HL-60 (cell line): Measurements from ENCODE around the gene DYTN.

ENCODE experiments used
- DNase-seq, 2 experiments: peaks; one replicate each; pipeline ENCODE4 v3.0.0-alpha.2; 2010 to 2020; ENCODE audit warnings: low read depth in 1 of 2, low spot score in 1 of 2
- H3K27ac ChIP-seq: fragments of 250-450 bp; sonication (Bioruptor Pico); replicated peaks from 2 replicates; pipeline ENCODE4 v1.5.1; 2020; ENCODE audit warnings: mild to moderate bottlenecking, moderate library complexity
- H3K27me3 ChIP-seq: fragments of 250-450 bp; sonication (Bioruptor Pico); 2 replicates; pipeline ENCODE4 v1.5.1; 2021; ENCODE audit warnings: mild to moderate bottlenecking, moderate library complexity; ENCODE audit not compliant: insufficient read depth, poor library complexity, severe bottlenecking
- H3K4me3 ChIP-seq: replicated peaks from 2 replicates; pipeline ENCODE4 v1.5.1; 2011; ENCODE audit warnings: mild to moderate bottlenecking, control low read depth, low read length; ENCODE audit not compliant: insufficient read depth
- GABPA ChIP-seq: IDR thresholded peaks from 2 replicates; pipeline ENCODE4 v1.6.1; 2012; ENCODE audit warnings: low read depth
- POLR2AphosphoS5 ChIP-seq: IDR thresholded peaks from 2 replicates; pipeline ENCODE4 v1.6.1; 2012; ENCODE audit warnings: low read depth
- SPI1 ChIP-seq: IDR thresholded peaks from 2 replicates; pipeline ENCODE4 v1.6.1; 2012; ENCODE audit warnings: low read depth, mild to moderate bottlenecking, borderline replicate concordance
- TF ChIP-seq, protein P1 (sequence below): IDR thresholded peaks from one replicate; pipeline ENCODE4 v1.5.1; 2011; ENCODE audit warnings: low read length, control low read depth, inconsistent platforms; ENCODE audit not compliant: insufficient read depth
- TF ChIP-seq, protein P2 (sequence below): IDR thresholded peaks from 2 replicates; pipeline ENCODE4 v1.6.1; 2012; ENCODE audit warnings: low read depth; ENCODE audit not compliant: insufficient replicate concordance

The DYTN gene

DNA sequence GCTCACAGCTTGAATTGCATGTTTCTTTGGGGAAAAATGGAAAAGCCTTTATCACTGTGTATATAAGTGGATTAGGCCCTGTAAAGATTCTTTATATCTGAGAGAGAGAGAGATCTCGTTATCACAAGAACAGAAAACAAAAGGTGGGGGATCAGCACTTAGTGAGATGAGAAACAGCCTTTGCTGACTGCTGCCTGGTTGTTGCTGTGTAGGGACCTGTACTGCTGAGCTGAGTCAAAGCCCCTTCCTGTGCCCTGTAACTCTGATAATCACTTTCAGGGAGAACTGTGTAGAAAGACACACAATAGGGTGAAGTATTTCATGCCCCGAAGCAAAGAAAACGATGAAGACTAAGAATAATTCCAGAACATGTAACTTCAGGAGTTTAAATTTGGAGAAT lies 106.5 kb downstream of the DYTN start:
- no peak overlapping the region for H3K27ac ChIP-seq
- no peak for DNase-seq
- no peak overlapping the region for H3K4me3 ChIP-seq
- H3K27me3 ChIP-seq, result no peaks in the 10 kb centered on the region
- no peak for TF ChIP-seq POLR2AphosphoS5
- TF ChIP-seq, protein P1, sequence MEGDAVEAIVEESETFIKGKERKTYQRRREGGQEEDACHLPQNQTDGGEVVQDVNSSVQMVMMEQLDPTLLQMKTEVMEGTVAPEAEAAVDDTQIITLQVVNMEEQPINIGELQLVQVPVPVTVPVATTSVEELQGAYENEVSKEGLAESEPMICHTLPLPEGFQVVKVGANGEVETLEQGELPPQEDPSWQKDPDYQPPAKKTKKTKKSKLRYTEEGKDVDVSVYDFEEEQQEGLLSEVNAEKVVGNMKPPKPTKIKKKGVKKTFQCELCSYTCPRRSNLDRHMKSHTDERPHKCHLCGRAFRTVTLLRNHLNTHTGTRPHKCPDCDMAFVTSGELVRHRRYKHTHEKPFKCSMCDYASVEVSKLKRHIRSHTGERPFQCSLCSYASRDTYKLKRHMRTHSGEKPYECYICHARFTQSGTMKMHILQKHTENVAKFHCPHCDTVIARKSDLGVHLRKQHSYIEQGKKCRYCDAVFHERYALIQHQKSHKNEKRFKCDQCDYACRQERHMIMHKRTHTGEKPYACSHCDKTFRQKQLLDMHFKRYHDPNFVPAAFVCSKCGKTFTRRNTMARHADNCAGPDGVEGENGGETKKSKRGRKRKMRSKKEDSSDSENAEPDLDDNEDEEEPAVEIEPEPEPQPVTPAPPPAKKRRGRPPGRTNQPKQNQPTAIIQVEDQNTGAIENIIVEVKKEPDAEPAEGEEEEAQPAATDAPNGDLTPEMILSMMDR, result no peak

DNA sequence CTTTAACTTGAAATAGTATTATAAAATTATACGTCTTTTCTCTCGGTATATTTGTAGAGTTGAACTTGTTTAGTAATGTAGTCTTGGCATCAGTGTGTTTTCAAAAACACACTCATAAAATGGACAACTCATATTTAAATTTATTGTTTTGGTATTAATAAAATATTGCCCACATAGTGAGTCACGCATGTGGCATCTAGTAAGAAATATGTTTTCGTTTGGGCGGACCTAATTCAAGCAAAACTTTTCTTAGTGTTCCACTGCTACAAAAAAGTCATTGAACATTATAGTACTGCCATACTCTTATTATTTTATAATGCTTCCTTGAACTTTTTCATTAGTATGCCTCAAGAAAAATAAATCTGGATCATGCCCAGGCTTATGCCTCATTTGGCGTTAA lies 107.0 kb downstream of the DYTN start:
- no peak for DNase-seq
- TF ChIP-seq, protein P2, sequence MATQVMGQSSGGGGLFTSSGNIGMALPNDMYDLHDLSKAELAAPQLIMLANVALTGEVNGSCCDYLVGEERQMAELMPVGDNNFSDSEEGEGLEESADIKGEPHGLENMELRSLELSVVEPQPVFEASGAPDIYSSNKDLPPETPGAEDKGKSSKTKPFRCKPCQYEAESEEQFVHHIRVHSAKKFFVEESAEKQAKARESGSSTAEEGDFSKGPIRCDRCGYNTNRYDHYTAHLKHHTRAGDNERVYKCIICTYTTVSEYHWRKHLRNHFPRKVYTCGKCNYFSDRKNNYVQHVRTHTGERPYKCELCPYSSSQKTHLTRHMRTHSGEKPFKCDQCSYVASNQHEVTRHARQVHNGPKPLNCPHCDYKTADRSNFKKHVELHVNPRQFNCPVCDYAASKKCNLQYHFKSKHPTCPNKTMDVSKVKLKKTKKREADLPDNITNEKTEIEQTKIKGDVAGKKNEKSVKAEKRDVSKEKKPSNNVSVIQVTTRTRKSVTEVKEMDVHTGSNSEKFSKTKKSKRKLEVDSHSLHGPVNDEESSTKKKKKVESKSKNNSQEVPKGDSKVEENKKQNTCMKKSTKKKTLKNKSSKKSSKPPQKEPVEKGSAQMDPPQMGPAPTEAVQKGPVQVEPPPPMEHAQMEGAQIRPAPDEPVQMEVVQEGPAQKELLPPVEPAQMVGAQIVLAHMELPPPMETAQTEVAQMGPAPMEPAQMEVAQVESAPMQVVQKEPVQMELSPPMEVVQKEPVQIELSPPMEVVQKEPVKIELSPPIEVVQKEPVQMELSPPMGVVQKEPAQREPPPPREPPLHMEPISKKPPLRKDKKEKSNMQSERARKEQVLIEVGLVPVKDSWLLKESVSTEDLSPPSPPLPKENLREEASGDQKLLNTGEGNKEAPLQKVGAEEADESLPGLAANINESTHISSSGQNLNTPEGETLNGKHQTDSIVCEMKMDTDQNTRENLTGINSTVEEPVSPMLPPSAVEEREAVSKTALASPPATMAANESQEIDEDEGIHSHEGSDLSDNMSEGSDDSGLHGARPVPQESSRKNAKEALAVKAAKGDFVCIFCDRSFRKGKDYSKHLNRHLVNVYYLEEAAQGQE, result no peak
- TF ChIP-seq POLR2AphosphoS5 (no peak), SPI1 (no peak), GABPA (no peak)
- TF ChIP-seq, protein P1, result no peak
- Histone ChIP-seq H3K27me3 (no peaks in the 10 kb centered on the region), H3K4me3 (no peak overlapping the region), H3K27ac (no peak overlapping the region)

DNA sequence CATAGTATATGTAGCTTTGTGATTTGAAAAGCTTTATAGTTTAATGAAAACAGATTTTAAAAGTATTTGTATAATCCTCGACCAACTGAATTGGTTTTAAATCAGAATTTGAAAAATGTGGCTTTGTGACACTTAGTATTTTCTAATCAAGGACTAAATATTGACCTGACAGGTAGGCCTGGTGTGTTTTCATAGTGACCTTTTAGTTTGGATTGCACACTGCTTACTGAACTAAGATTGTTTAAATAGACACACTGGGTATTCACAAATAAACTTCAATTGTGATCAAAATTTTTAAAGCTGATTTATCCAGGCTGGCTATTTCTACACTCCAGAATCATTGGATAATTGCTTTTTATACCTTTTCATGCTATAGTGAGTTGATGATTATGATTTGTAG lies 107.7 kb downstream of the DYTN start:
- no peak for DNase-seq
- Histone ChIP-seq H3K27me3 (no peaks in the 10 kb centered on the region), H3K27ac (no peak overlapping the region), H3K4me3 (no peak overlapping the region)
- TF ChIP-seq, protein P1, result no peak
- TF ChIP-seq SPI1 (no peak), GABPA (no peak), POLR2AphosphoS5 (no peak)
- TF ChIP-seq, protein P2, result no peak

DNA sequence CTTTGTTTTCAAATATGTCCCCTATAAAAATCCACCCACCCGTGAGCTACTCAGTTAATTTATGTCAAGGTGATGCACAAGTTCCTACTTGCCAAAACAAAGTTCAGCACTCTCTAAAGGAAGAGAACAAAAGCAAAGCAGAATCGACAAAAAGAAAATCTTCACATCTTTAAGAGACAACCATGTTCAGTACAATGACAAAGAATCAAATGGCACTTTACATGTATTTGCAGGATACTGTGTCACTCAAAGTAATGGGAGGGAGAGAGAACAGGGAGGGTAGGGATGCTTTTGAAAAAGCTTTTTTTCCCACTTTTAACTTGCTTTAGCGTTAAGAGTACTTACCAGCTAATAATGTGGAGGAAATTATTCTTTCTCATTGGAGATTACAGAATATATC lies 115.0 kb downstream of the DYTN start:
- no peak for DNase-seq
- Histone ChIP-seq H3K27ac (no peak overlapping the region), H3K27me3 (peaks cover 2% of the 10 kb centered on the region), H3K4me3 (no peak overlapping the region)
- TF ChIP-seq, protein P1, result no peak
- TF ChIP-seq, protein P2, result no peak
- TF ChIP-seq GABPA (no peak), SPI1 (no peak), POLR2AphosphoS5 (no peak)
